GM12878 (cell line): ENCODE data around the gene MSL1. TPM values are rescaled to one million over a fixed set of nuclear protein-coding genes. Genes with fewer than 3 reads are reported as not detected.

Experiments
- ATAC-seq: fragments of 200-7000 bp; cut with Tn5 transposase; 3 replicates; pipeline ENCODE4 v1.9.1; 2020; ENCODE audit warnings: mild to moderate bottlenecking, moderate library complexity
- BruUV-seq: library from RNA; stranded (reverse); fragments of 400-500 nt; replicated peaks from 2 replicates; lab custom pipeline; 2021; lab: Mats Ljungman, UMichigan
- CTCF ChIA-PET: fragments of 300-600 bp; sonication (Branson Sonifier 250); formaldehyde crosslinking; extraction: SDS; loops from one replicate; lab custom pipeline; 2021; ENCODE audit warnings: inconsistent platforms; lab: Yijun Ruan, JAX
- POLR2A ChIA-PET: fragments of 350-600 bp; formaldehyde crosslinking; extraction: SDS; loops from one replicate; lab custom pipeline; 2021; ENCODE audit warnings: inconsistent platforms; lab: Charles Lee
- RAD21 ChIA-PET: fragments of 300-600 bp; sonication (Branson Sonifier 250); formaldehyde crosslinking; loops from one replicate; lab custom pipeline; 2023; ENCODE audit warnings: antibody characterized with exemption; ENCODE audit not compliant: unreplicated experiment; lab: Charles Lee
- SMC1A ChIA-PET: fragments of 300-600 bp; sonication (Branson Sonifier 250); formaldehyde crosslinking; loops from one replicate; lab custom pipeline; 2023; ENCODE audit not compliant: unreplicated experiment, uncharacterized antibody; lab: Charles Lee
- DNase-seq: peaks from one replicate; pipeline ENCODE4 v3.0.0-alpha.2; 2011; ENCODE audit warnings: low read depth, low spot score
- FAIRE-seq: peaks from 3 replicates; lab custom pipeline; 2011; peaks lifted over from hg19 to GRCh38; lab: Jason Lieb, UNC
- H2AFZ ChIP-seq: 2 replicates; pipeline ENCODE4 v1.6.0; 2011; ENCODE audit warnings: low read depth, low read length, control low read depth; ENCODE audit not compliant: control insufficient read depth
- H3K27ac ChIP-seq: 2 replicates; pipeline ENCODE4 v1.5.1; 2011; ENCODE audit warnings: control low read depth; ENCODE audit not compliant: control insufficient read depth, insufficient read depth
- H3K27me3 ChIP-seq, 2 experiments: replicated peaks in 1 of 2; 2 replicates each; pipeline versions ENCODE4 v1.6.0 to v1.6.1; 2011; ENCODE audit warnings: low read length in 1 of 2; ENCODE audit not compliant: control insufficient read depth in 2 of 2, insufficient read depth in 2 of 2
- H3K36me3 ChIP-seq, 2 experiments: 2 replicates each; pipeline ENCODE4 v1.5.1; 2011; ENCODE audit warnings: low read length in 1 of 2; ENCODE audit not compliant: control insufficient read depth in 2 of 2, insufficient read depth in 2 of 2
- H3K4me1 ChIP-seq: 2 replicates; pipeline ENCODE4 v1.6.1; 2011; ENCODE audit warnings: mild to moderate bottlenecking, low read length, moderate library complexity, mixed read lengths; ENCODE audit not compliant: control insufficient read depth, insufficient read depth
- H3K4me2 ChIP-seq: 2 replicates; pipeline ENCODE4 v1.6.0; 2011; ENCODE audit warnings: control low read depth; ENCODE audit not compliant: control insufficient read depth, insufficient read depth
- H3K4me3 ChIP-seq: fragments of 200-600 bp; sonication (generic); 2 replicates; pipeline ENCODE4 v1.5.1; 2016
- H3K79me2 ChIP-seq: 2 replicates; pipeline ENCODE4 v1.6.0; 2011; ENCODE audit warnings: low read length; ENCODE audit not compliant: control insufficient read depth, insufficient read depth
- H3K9ac ChIP-seq: 2 replicates; pipeline ENCODE4 v1.8.0; 2011; ENCODE audit warnings: low read length, control low read depth, mixed read lengths; ENCODE audit not compliant: control insufficient read depth, insufficient read depth
- H3K9me3 ChIP-seq: replicated peaks from 3 replicates; pipeline ENCODE4 v1.5.1; 2011; ENCODE audit warnings: mild to moderate bottlenecking, low read length; ENCODE audit not compliant: control insufficient read depth, insufficient read depth
- H4K20me1 ChIP-seq: 2 replicates; pipeline ENCODE4 v1.6.0; 2011; ENCODE audit not compliant: control insufficient read depth, insufficient read depth
- E2F4 ChIP-seq: IDR thresholded peaks from 2 replicates; pipeline ENCODE4 v1.6.1; 2012; ENCODE audit warnings: low read depth, low read length, improper control_type of control experiment
- EGR1 ChIP-seq, 2 experiments: IDR thresholded peaks; 1 replicate in 1 of 2; 2 replicates in 1 of 2; pipeline ENCODE4 v1.6.1; 2011 to 2012; ENCODE audit warnings: low read depth in 2 of 2, low read length in 2 of 2, borderline replicate concordance in 1 of 2, mild to moderate bottlenecking in 1 of 2, moderate library complexity in 1 of 2
- ETV6 ChIP-seq, 2 experiments: fragments of 450-650 bp in 1 of 2; IDR thresholded peaks in 1 of 2; conservative IDR thresholded peaks in 1 of 2; 2 replicates each; pipeline ENCODE4 v1.6.1; 2014; ENCODE audit warnings: antibody characterized with exemption in 1 of 2, borderline replicate concordance in 1 of 2, low read depth in 1 of 2, mild to moderate bottlenecking in 1 of 2, moderate library complexity in 1 of 2
- KAT2A ChIP-seq: conservative IDR thresholded peaks from 2 replicates; pipeline ENCODE4 v1.6.1; 2011; ENCODE audit warnings: low read depth, low read length; ENCODE audit not compliant: control insufficient read depth
- YBX1 ChIP-seq: fragments of 450-650 bp; IDR thresholded peaks from 2 replicates; pipeline ENCODE4 v1.6.1; 2016; ENCODE audit warnings: antibody characterized with exemption
- WGBS: methylation state at CpG from one replicate; pipeline ENCODE4 v1.1.6; 2016; ENCODE audit warnings: low lambda C conversion rate; ENCODE audit not compliant: insufficient replicate concordance, insufficient coverage; ENCODE audit errors: missing lambda C conversion rate; 5-methylcytosine and 5-hydroxymethylcytosine counted together
- in situ Hi-C: fragments of 300-500 bp; cut with MboI; formaldehyde crosslinking; loops from 9 replicates; pipeline ENCODE4 v1.14.3; 2018; ENCODE audit warnings: mixed read lengths
- intact Hi-C: fragments of 100-400 bp; cut with micrococcal nuclease; formaldehyde crosslinking; loops from one replicate; pipeline ENCODE4 v1.14.2; 2022; ENCODE audit not compliant: unreplicated experiment
- polyA plus RNA-seq, 11 experiments: library from polyadenylated mRNA; depleted of rRNA in 4 of 11; unstranded in 6 of 11; stranded (reverse) in 5 of 11; fragments of >200 nt; fragmentation: Nextera tagmentation in 4 of 11; fragmentation: Illumina TruSeq in 1 of 11; extraction: Ambion mirVana in 4 of 11; extraction: Trizol in 1 of 11; gene quantifications; 1 replicate in 1 of 11; 2 replicates in 10 of 11; pipeline versions ENCODE4 v1.2.1 to v1.2.3, GENCODE V29; 2011 to 2016; ENCODE audit warnings: inconsistent platforms in 2 of 11, missing spikeins in 2 of 11, low read depth in 1 of 11
- total RNA-seq, 4 experiments: library from RNA; depleted of rRNA in 3 of 4; stranded (reverse); fragments of >200 nt in 3 of 4; fragmentation: Illumina TruSeq in 1 of 4; extraction: Trizol in 1 of 4; gene quantifications; 2 replicates each; pipeline versions ENCODE4 v1.2.1 to v1.2.3, GENCODE V29; 2013 to 2021

The MSL1 gene
- total and polyA plus RNA-seq, 10 of the 15 experiments (the other 5 are each of a cell fraction or from before 2014, with no cell fraction given) = 6.1 to 95.2 (median 51.8) TPM

DNA sequence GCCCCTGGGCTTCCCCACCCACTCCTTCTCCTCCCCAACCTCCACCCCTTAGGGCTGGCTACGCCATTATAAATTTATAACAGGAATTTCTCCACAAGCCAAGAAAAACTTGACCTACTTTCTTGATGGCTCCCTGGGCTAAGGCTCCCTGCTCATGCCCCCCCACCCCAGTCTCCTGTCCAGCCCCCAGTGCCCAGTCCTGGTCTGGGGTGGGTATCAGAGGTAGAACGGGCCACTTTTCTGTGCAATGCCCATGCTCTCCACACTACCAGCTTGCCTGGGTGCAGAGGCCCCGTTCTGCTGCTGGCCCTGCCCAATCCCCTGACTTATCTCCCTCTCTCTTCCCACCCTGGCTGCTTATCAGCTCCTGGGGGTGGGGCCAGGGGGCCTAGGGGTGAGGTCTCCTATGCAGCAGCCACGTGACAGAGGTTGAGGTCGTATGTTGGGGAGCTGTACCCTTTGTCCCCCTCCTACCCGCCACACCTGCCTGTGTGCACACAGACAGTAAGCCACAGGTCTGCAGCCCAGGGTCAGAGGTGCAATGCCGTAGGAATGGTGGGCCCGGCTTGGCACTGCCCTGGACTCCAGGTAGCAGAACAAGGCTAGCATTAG lies 48.9 kb upstream of the MSL1 start:
- no peak for FAIRE-seq
- H3K9ac ChIP-seq = no peak overlapping the region
- TF ChIP-seq YBX1 (no peak), ETV6 (conservative IDR thresholded peaks at IDR 0.05 in 1 of 2, IDR thresholded peaks at IDR 0.05 in 1 of 2; ENCODE audit: borderline replicate concordance in 1 of 2, low read depth in 1 of 2) (no peak), KAT2A (no peak), EGR1 (IDR thresholded peaks at IDR 0.05; ENCODE audit: borderline replicate concordance in 1 of 2, low read depth in 2 of 2, low read length in 2 of 2) (no peak), E2F4 (no peak)
- in situ Hi-C loops = no loop called here
- ChIA-PET CTCF (interaction anchor here (0.6 to 15.2 kb wide), 7 partner anchors 10 to 488 kb away, joined by 3 to 142 read pairs (median 42); partner anchors contain the start of genes NR1D1 and THRA), RAD21 (interaction anchor here (1.0 to 3.8 kb wide), 3 partner anchors 10 to 40 kb away, joined by 3 to 15 read pairs (median 3); partner anchors contain the start of genes MED24 and THRA), POLR2A (interaction anchor here (0.7 kb wide), 1 partner anchor 10 kb away, joined by 6 read pairs; no protein-coding TSS in a partner anchor), SMC1A (interaction anchor here (0.9 to 6.4 kb wide), 3 partner anchors 7 to 39 kb away, joined by 3 to 56 read pairs (median 22); no protein-coding TSS in a partner anchor)
- 59% methylated on average over 7 of the region's 8 CpGs for WGBS
- H3K27ac ChIP-seq = no peak overlapping the region
- H3K4me1 ChIP-seq = peaks cover 29% of the 10 kb centered on the region
- H3K79me2 ChIP-seq = no peaks in the 10 kb centered on the region
- H3K4me2 ChIP-seq = no peak overlapping the region
- H4K20me1 ChIP-seq = no peaks in the 10 kb centered on the region
- BruUV-seq = no TSS peak
- no peak overlapping the region for H2AFZ ChIP-seq
- no peaks in the 10 kb centered on the region for H3K36me3 ChIP-seq
- H3K9me3 ChIP-seq = no peaks in the 10 kb centered on the region
- DNase-seq = no peak
- intact Hi-C loops = no loop called here
- H3K27me3 ChIP-seq = no peaks in the 10 kb centered on the region
- ATAC-seq = no peak
- H3K4me3 ChIP-seq = no peak overlapping the region
